ENCODE measurements around the gene SMG9.

The SMG9 gene

DNA sequence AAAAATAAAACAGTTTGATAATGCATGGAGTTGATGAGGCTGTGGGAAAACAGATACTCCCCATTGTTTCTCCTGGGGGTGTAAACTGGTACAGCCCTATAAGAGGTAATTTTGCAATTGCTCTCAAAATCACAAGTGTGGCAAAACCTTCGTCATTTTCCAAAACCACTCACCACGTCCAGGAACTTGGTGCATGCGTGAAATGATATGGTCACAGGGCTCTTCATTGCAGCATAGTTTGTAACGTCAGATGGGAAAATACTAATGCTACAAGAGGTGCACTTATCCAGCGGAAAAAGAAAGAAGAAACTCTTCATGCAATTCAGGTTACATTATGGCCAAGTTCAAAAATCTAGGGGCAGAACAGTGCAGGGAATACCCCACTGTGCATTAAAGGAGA, 72.9 kb downstream of the SMG9 start:
- no peaks in the 10 kb centered on the region for H3K4me1 ChIP-seq
- no peak for DNase-seq
- intact Hi-C loops (cut with DNase I; ENCODE audit: low total_unique reads): no loop called here
- H3K27me3 ChIP-seq: no peaks in the 10 kb centered on the region
- H3K27ac ChIP-seq: no peak overlapping the region
- H3K9me3 ChIP-seq: no peaks in the 10 kb centered on the region
- H3K36me3 ChIP-seq: no peaks in the 10 kb centered on the region
- no peak for TF ChIP-seq CTCF (IDR thresholded peaks at IDR 0.05)
- H3K4me3 ChIP-seq: no peak overlapping the region

- Histone ChIP-seq H3K4me3 (no peak overlapping the region), H3K9me3 (no peaks in the 10 kb centered on the region), H3K36me3 (no peaks in the 10 kb centered on the region), H3K27ac (no peak overlapping the region), H3K4me1 (no peaks in the 10 kb centered on the region), H3K27me3 (no peaks in the 10 kb centered on the region)
- no peak for DNase-seq
- TF ChIP-seq CTCF (IDR thresholded peaks at IDR 0.05): no peak
- intact Hi-C loops (cut with DNase I; ENCODE audit: low total_unique reads): loop anchor here (10.0 kb wide), 1 partner anchor 86 kb away; no protein-coding TSS in a partner anchor
Measured at GRCh38 chr19:43678512-43679261, 76.1 kb downstream of the SMG9 start.

Data from tibial artery (tissue), 4 donors.